GM12878 (cell line): ENCODE data around the gene RB1. TPM values are rescaled to one million over a fixed set of nuclear protein-coding genes. Genes with fewer than 3 reads are reported as not detected.

Experiments
- BCL3 ChIP-seq: IDR thresholded peaks from 2 replicates; pipeline ENCODE4 v1.6.1; 2011; ENCODE audit warnings: borderline replicate concordance, low read depth, mild to moderate bottlenecking, moderate library complexity, low read length; ENCODE audit not compliant: insufficient read depth, poor library complexity, severe bottlenecking
- CREM ChIP-seq: IDR thresholded peaks from 2 replicates; pipeline ENCODE4 v1.6.1; 2014; ENCODE audit warnings: antibody characterized with exemption, low read depth
- CUX1 ChIP-seq: IDR thresholded peaks from 2 replicates; pipeline ENCODE4 v1.6.1; 2012; ENCODE audit warnings: improper control_type of control experiment, low read depth, low read length; ENCODE audit not compliant: insufficient replicate concordance
- ESRRA ChIP-seq: IDR thresholded peaks from 2 replicates; pipeline ENCODE4 v1.6.1; 2012; ENCODE audit warnings: mild to moderate bottlenecking, low read length, improper control_type of control experiment
- IRF3 ChIP-seq: fragments of 450-650 bp; IDR thresholded peaks from 2 replicates; pipeline ENCODE4 v1.6.1; 2014; ENCODE audit warnings: mild to moderate bottlenecking
- JUNB ChIP-seq: IDR thresholded peaks from 2 replicates; pipeline ENCODE4 v1.6.1; 2016; ENCODE audit warnings: antibody characterized with exemption, mild to moderate bottlenecking
- KAT2A ChIP-seq: conservative IDR thresholded peaks from 2 replicates; pipeline ENCODE4 v1.6.1; 2011; ENCODE audit warnings: low read depth, low read length; ENCODE audit not compliant: control insufficient read depth
- NKRF ChIP-seq: fragments of 450-650 bp; conservative IDR thresholded peaks from 2 replicates; pipeline ENCODE4 v1.6.1; 2017; ENCODE audit warnings: mild to moderate bottlenecking, moderate library complexity
- NR2C1 ChIP-seq: fragments of 450-650 bp; IDR thresholded peaks from 2 replicates; pipeline ENCODE4 v1.6.1; 2017; ENCODE audit warnings: antibody characterized with exemption, mild to moderate bottlenecking, moderate library complexity
- NR2F1 ChIP-seq: fragments of 450-650 bp; conservative IDR thresholded peaks from 2 replicates; pipeline ENCODE4 v1.6.1; 2017; ENCODE audit warnings: mild to moderate bottlenecking
- PAX5 ChIP-seq: IDR thresholded peaks from 2 replicates; pipeline ENCODE4 v1.6.1; 2011; ENCODE audit warnings: low read depth, low read length, borderline replicate concordance
- RAD51 ChIP-seq: fragments of 450-650 bp; IDR thresholded peaks from 2 replicates; pipeline ENCODE4 v1.6.1; 2016; ENCODE audit warnings: moderate library complexity, mild to moderate bottlenecking, inconsistent platforms
- RFX5 ChIP-seq: IDR thresholded peaks from 2 replicates; pipeline ENCODE4 v1.6.1; 2011; ENCODE audit warnings: low read depth, low read length, improper control_type of control experiment
- SMAD1 ChIP-seq: fragments of 450-650 bp; IDR thresholded peaks from 2 replicates; pipeline ENCODE4 v1.6.1; 2018; ENCODE audit warnings: mild to moderate bottlenecking, low read depth; ENCODE audit not compliant: partially characterized antibody
- STAT1 ChIP-seq: fragments of 450-650 bp; conservative IDR thresholded peaks from 2 replicates; pipeline ENCODE4 v1.6.1; 2014; ENCODE audit warnings: antibody characterized with exemption, mild to moderate bottlenecking
- SUPT20H ChIP-seq: IDR thresholded peaks from 2 replicates; pipeline ENCODE4 v1.6.1; 2011; ENCODE audit warnings: low read depth, mild to moderate bottlenecking, low read length, moderate library complexity, borderline replicate concordance; ENCODE audit not compliant: control insufficient read depth
- TBL1XR1 ChIP-seq: IDR thresholded peaks from 2 replicates; pipeline ENCODE4 v1.6.1; 2012; ENCODE audit warnings: low read depth, low read length, improper control_type of control experiment
- ZBTB33 ChIP-seq: fragments of 450-650 bp; IDR thresholded peaks from 2 replicates; pipeline ENCODE4 v1.6.1; 2017; ENCODE audit warnings: mild to moderate bottlenecking
- polyA plus RNA-seq, 11 experiments: library from polyadenylated mRNA; depleted of rRNA in 4 of 11; unstranded in 6 of 11; stranded (reverse) in 5 of 11; fragments of >200 nt; fragmentation: Nextera tagmentation in 4 of 11; fragmentation: Illumina TruSeq in 1 of 11; extraction: Ambion mirVana in 4 of 11; extraction: Trizol in 1 of 11; gene quantifications; 1 replicate in 1 of 11; 2 replicates in 10 of 11; pipeline versions ENCODE4 v1.2.1 to v1.2.3, GENCODE V29; 2011 to 2016; ENCODE audit warnings: inconsistent platforms in 2 of 11, missing spikeins in 2 of 11, low read depth in 1 of 11
- total RNA-seq, 4 experiments: library from RNA; depleted of rRNA in 3 of 4; stranded (reverse); fragments of >200 nt in 3 of 4; fragmentation: Illumina TruSeq in 1 of 4; extraction: Trizol in 1 of 4; gene quantifications; 2 replicates each; pipeline versions ENCODE4 v1.2.1 to v1.2.3, GENCODE V29; 2013 to 2021

The RB1 gene
- total and polyA plus RNA-seq, 10 of the 15 experiments (the other 5 are each of a cell fraction or from before 2014, with no cell fraction given), result 2.8 to 45.0 (median 8.3) TPM

GRCh38 chr13:48303359-48304142 is at the start of gene RB1 (continued):
- TF ChIP-seq ZBTB33 (no peak), NR2C1 (no peak), RFX5 (no peak), CUX1 (no peak), RAD51 (no peak), TBL1XR1 (peak; percentile 68; the same call in 1 of the 2 replicates), IRF3 (no peak), NKRF (peak; percentile 80), SMAD1 (peak; percentile 69), ESRRA (no peak), CREM (peak; percentile 84), NR2F1 (peak; percentile 62; the same call in 1 of the 2 replicates), BCL3 (no peak), KAT2A (no peak), SUPT20H (no peak), PAX5 (0 out of 2 replicates have a peak, but pooled peaks have one; percentile 6), JUNB (no peak), STAT1 (no peak; the same call in 1 of the 2 replicates)
